ENCODE results near the gene SPHKAP.

Gene SPHKAP

GRCh38 chr2:228140934-228141528 lies 40.5 kb downstream of the SPHKAP start:
- Histone ChIP-seq H3K4me1 (ENCODE audit: control insufficient read depth in 1 of 2, insufficient read depth in 1 of 2, low read depth in 1 of 2, low read length in 1 of 2) (no peaks in the 10 kb centered on the region), H3K27me3 (no peaks in the 10 kb centered on the region), H3K4me3 (ENCODE audit: low read depth in 1 of 2, low read length in 1 of 2) (no peak overlapping the region), H3K36me3 (no peaks in the 10 kb centered on the region), H3K9me3 (no peaks in the 10 kb centered on the region), H3K27ac (no peak overlapping the region)
- TF ChIP-seq, protein P1, sequence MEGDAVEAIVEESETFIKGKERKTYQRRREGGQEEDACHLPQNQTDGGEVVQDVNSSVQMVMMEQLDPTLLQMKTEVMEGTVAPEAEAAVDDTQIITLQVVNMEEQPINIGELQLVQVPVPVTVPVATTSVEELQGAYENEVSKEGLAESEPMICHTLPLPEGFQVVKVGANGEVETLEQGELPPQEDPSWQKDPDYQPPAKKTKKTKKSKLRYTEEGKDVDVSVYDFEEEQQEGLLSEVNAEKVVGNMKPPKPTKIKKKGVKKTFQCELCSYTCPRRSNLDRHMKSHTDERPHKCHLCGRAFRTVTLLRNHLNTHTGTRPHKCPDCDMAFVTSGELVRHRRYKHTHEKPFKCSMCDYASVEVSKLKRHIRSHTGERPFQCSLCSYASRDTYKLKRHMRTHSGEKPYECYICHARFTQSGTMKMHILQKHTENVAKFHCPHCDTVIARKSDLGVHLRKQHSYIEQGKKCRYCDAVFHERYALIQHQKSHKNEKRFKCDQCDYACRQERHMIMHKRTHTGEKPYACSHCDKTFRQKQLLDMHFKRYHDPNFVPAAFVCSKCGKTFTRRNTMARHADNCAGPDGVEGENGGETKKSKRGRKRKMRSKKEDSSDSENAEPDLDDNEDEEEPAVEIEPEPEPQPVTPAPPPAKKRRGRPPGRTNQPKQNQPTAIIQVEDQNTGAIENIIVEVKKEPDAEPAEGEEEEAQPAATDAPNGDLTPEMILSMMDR (IDR thresholded peaks at IDR 0.05), result no peak

GRCh38 chr2:228136027-228136426 lies 45.5 kb downstream of the SPHKAP start:
- H3K4me3 ChIP-seq (ENCODE audit: low read depth in 1 of 2, low read length in 1 of 2), result no peak overlapping the region
- H3K36me3 ChIP-seq, result no peaks in the 10 kb centered on the region
- no peaks in the 10 kb centered on the region for H3K27me3 ChIP-seq
- no peaks in the 10 kb centered on the region for H3K4me1 ChIP-seq (ENCODE audit: control insufficient read depth in 1 of 2, insufficient read depth in 1 of 2, low read depth in 1 of 2, low read length in 1 of 2)
- TF ChIP-seq, protein P1 (IDR thresholded peaks at IDR 0.05), result no peak
- no peaks in the 10 kb centered on the region for H3K9me3 ChIP-seq
- H3K27ac ChIP-seq, result no peak overlapping the region

DNA sequence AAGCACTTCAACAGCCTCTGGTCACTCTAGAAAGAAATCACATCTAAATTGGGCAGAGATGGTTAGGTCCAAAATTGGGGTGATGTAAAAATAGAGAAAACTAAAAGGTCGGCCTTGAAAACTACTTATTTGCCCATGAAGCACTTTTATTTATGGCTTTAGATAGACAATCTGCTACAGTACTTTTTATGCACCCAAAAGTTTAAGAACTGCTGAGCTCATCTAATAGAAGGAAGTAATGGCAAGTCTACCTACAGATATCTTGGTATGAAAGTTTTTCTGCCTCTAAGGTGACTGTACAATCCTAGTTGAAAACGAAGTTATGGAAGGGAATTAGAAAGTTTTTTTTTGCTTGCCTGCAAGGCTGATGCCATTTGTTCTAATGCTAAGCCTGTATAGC lies 46.2 kb downstream of the SPHKAP start:
- Histone ChIP-seq H3K4me1 (ENCODE audit: control insufficient read depth in 1 of 2, insufficient read depth in 1 of 2, low read depth in 1 of 2, low read length in 1 of 2) (no peaks in the 10 kb centered on the region), H3K36me3 (no peaks in the 10 kb centered on the region), H3K4me3 (ENCODE audit: low read depth in 1 of 2, low read length in 1 of 2) (no peak overlapping the region), H3K9me3 (no peaks in the 10 kb centered on the region), H3K27me3 (no peaks in the 10 kb centered on the region), H3K27ac (no peak overlapping the region)
- TF ChIP-seq, protein P1 (IDR thresholded peaks at IDR 0.05), result no peak

- Histone ChIP-seq H3K27ac (no peak overlapping the region), H3K27me3 (no peaks in the 10 kb centered on the region), H3K4me3 (ENCODE audit: low read depth in 1 of 2, low read length in 1 of 2) (no peak overlapping the region), H3K4me1 (ENCODE audit: control insufficient read depth in 1 of 2, insufficient read depth in 1 of 2, low read depth in 1 of 2, low read length in 1 of 2) (no peaks in the 10 kb centered on the region), H3K36me3 (no peaks in the 10 kb centered on the region), H3K9me3 (no peaks in the 10 kb centered on the region)
- TF ChIP-seq, protein P1 (IDR thresholded peaks at IDR 0.05), result no peak
Observed at GRCh38 chr2:228131833-228132232, 49.7 kb downstream of the SPHKAP start.

DNA sequence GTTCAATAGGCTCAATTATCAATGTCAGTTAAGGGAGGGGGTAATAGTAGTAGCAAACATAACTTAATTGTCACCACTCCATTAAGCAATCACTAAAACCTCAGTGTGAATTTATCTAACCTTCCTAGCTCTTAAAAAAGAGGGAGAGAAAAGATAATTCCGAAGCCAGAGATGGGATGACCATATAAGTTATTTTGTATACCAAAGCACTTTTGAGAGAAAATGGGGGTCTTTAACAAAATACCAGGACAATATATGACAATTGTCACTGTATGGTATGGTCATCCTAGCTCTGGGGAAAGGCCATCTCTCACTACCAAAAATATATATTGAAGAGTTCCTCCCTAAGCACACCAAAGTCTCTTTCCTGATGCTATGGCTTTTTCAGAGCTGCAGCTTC lies 55.1 kb downstream of the SPHKAP start:
- no peaks in the 10 kb centered on the region for H3K27me3 ChIP-seq

More for the DNA sequence above, 55.1 kb downstream of the SPHKAP start:
- Histone ChIP-seq H3K9me3 (no peaks in the 10 kb centered on the region), H3K4me1 (ENCODE audit: control insufficient read depth in 1 of 2, insufficient read depth in 1 of 2, low read depth in 1 of 2, low read length in 1 of 2) (no peaks in the 10 kb centered on the region), H3K4me3 (ENCODE audit: low read depth in 1 of 2, low read length in 1 of 2) (no peak overlapping the region), H3K36me3 (no peaks in the 10 kb centered on the region), H3K27ac (no peak overlapping the region)
- TF ChIP-seq, protein P1 (IDR thresholded peaks at IDR 0.05), result no peak
